WTC11 (cell line): ENCODE measurements around the gene LRFN2. TPM values are rescaled to one million over a fixed set of nuclear protein-coding genes. Genes with fewer than 3 reads are reported as not detected.

ENCODE experiments used
- ATAC-seq: fragments of 200-7000 bp; cut with Tn5 transposase; 2 replicates; pipeline ENCODE4 v1.10.0; 2021; ENCODE audit warnings: mild to moderate bottlenecking, moderate library complexity
- CTCF ChIA-PET: fragments of 300-600 bp; sonication (Branson Sonifier 250); formaldehyde crosslinking; loops from one replicate; lab custom pipeline; 2021; ENCODE audit warnings: antibody characterized with exemption; lab: Charles Lee
- POLR2A ChIA-PET: fragments of 350-600 bp; sonication (Branson Sonifier 250); formaldehyde crosslinking; loops from one replicate; lab custom pipeline; 2021; ENCODE audit warnings: antibody characterized with exemption; lab: Charles Lee
- DNase-seq: peaks from one replicate; pipeline ENCODE4 v3.0.0; 2021; ENCODE audit warnings: low spot score
- H3K27ac Mint-ChIP-seq: 2 replicates; pipeline ENCODE4 v1.8.0; 2021; ENCODE audit warnings: mixed read lengths
- H3K27me3 Mint-ChIP-seq: 2 replicates; pipeline ENCODE4 v1.8.0; 2021; ENCODE audit warnings: low read depth, mild to moderate bottlenecking, moderate library complexity, mixed read lengths
- H3K36me3 Mint-ChIP-seq: 2 replicates; pipeline ENCODE4 v1.8.0; 2021; ENCODE audit warnings: mixed read lengths
- H3K4me1 Mint-ChIP-seq: 2 replicates; pipeline ENCODE4 v1.8.0; 2022; ENCODE audit warnings: mixed read lengths
- H3K4me3 Mint-ChIP-seq: 2 replicates; pipeline ENCODE4 v1.8.0; 2021; ENCODE audit warnings: mild to moderate bottlenecking, moderate library complexity, mixed read lengths
- H3K9me3 Mint-ChIP-seq: 2 replicates; pipeline ENCODE4 v1.8.0; 2021; ENCODE audit warnings: mixed read lengths
- CREM ChIP-seq: sonication (generic); formaldehyde crosslinking; IDR thresholded peaks from 2 replicates; pipeline ENCODE4 v1.8.1; 2022; ENCODE audit warnings: mild to moderate bottlenecking, missing genetic modification reagents, moderate library complexity
- GABPB1 ChIP-seq: sonication (generic); formaldehyde crosslinking; IDR thresholded peaks from 2 replicates; pipeline ENCODE4 v1.8.1; 2023; ENCODE audit warnings: mild to moderate bottlenecking, missing genetic modification reagents
- MYBL2 ChIP-seq: sonication (generic); formaldehyde crosslinking; IDR thresholded peaks from 2 replicates; pipeline ENCODE4 v1.8.1; 2023; ENCODE audit warnings: mild to moderate bottlenecking, moderate library complexity, missing genetic modification reagents
- NFE2L1 ChIP-seq: sonication (generic); formaldehyde crosslinking; IDR thresholded peaks from 2 replicates; pipeline ENCODE4 v1.8.1; 2023; ENCODE audit warnings: missing genetic modification reagents
- NR1H2 ChIP-seq: sonication (generic); formaldehyde crosslinking; IDR thresholded peaks from 2 replicates; pipeline ENCODE4 v1.9.0; 2021; ENCODE audit warnings: mild to moderate bottlenecking, moderate library complexity, missing genetic modification reagents
- PRRX2 ChIP-seq: fragments of 250-450 bp; sonication (Bioruptor Pico); IDR thresholded peaks from 2 replicates; pipeline ENCODE4 v1.8.0; 2021; ENCODE audit warnings: mild to moderate bottlenecking
- RORB ChIP-seq: fragments of 250-450 bp; sonication (Bioruptor Pico); IDR thresholded peaks from 2 replicates; pipeline ENCODE4 v1.9.0; 2021; ENCODE audit warnings: mild to moderate bottlenecking
- SOX15 ChIP-seq: fragments of 250-450 bp; sonication (Bioruptor Pico); IDR thresholded peaks from 2 replicates; pipeline ENCODE4 v1.9.0; 2021; ENCODE audit warnings: mild to moderate bottlenecking
- TCF7 ChIP-seq: sonication (generic); formaldehyde crosslinking; IDR thresholded peaks from 2 replicates; pipeline ENCODE4 v1.8.0; 2022; ENCODE audit warnings: mild to moderate bottlenecking, low read depth, missing genetic modification reagents, moderate library complexity
- ZNF219 ChIP-seq: sonication (generic); formaldehyde crosslinking; IDR thresholded peaks from 2 replicates; pipeline ENCODE4 v1.8.0; 2023; ENCODE audit warnings: missing genetic modification reagents, mild to moderate bottlenecking, borderline replicate concordance
- total RNA-seq: library from RNA; stranded (reverse); gene quantifications from 3 replicates; pipeline ENCODE4 v1.2.3, GENCODE V29; 2021
- TF ChIP-seq, protein P1 (sequence below): sonication (generic); formaldehyde crosslinking; IDR thresholded peaks from 2 replicates; pipeline ENCODE4 v1.8.0; 2022; ENCODE audit warnings: mild to moderate bottlenecking, missing genetic modification reagents
- TF ChIP-seq, protein P2 (sequence below): fragments of 250-450 bp; sonication (Bioruptor Pico); IDR thresholded peaks from 2 replicates; pipeline ENCODE4 v1.9.0; 2021; ENCODE audit warnings: moderate library complexity, mild to moderate bottlenecking, inconsistent platforms, borderline replicate concordance
- TF ChIP-seq, protein P3 (sequence below): fragments of 200-600 bp; IDR thresholded peaks from 2 replicates; pipeline ENCODE4 v1.8.0; 2022; ENCODE audit warnings: antibody characterized with exemption
- TF ChIP-seq, protein P4 (sequence below): sonication (generic); formaldehyde crosslinking; IDR thresholded peaks from 2 replicates; pipeline ENCODE4 v1.8.1; 2022; ENCODE audit warnings: mild to moderate bottlenecking, moderate library complexity, missing genetic modification reagents
- TF ChIP-seq, protein P5 (sequence below): sonication (generic); formaldehyde crosslinking; IDR thresholded peaks from 2 replicates; pipeline ENCODE4 v1.8.1; 2023; ENCODE audit warnings: mild to moderate bottlenecking, moderate library complexity, missing genetic modification reagents
- TF ChIP-seq, protein P6 (sequence below): sonication (generic); formaldehyde crosslinking; IDR thresholded peaks from 2 replicates; pipeline ENCODE4 v1.8.0; 2022; ENCODE audit warnings: mild to moderate bottlenecking, missing genetic modification reagents

Gene LRFN2
- total RNA-seq, 1 experiment from 2014 or later, result 1.6 TPM

DNA sequence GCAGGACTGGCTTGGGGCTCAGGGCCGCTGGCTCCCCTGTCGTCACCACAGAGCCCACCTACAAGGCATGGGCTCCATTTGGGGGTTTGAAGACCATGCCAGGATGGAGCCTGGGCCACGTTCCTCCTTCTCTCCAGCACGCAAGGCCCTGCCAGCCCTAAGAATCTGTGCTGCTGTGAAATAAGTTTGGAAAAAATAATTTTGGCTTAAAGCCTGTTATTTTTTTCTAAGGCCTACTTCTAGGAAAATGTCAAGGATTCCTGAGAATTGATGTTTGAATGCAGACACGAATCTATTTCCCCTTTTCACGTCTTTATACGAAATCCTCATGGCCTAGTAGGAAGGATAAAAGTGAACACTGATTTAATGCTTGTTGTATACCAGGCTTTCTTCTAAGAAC, 107.5 kb downstream of the LRFN2 start:
- no peaks in the 10 kb centered on the region for H3K27me3 Mint-ChIP-seq
- ATAC-seq, result no peak
- ChIA-PET POLR2A (no interaction called here), CTCF (interaction anchor here (2.9 kb wide), 1 partner anchor 151 kb away, joined by 10 read pairs; no protein-coding TSS in a partner anchor)
- no peaks in the 10 kb centered on the region for H3K9me3 Mint-ChIP-seq
- no peak overlapping the region for H3K27ac Mint-ChIP-seq
- peaks cover 15% of the 10 kb centered on the region for H3K4me1 Mint-ChIP-seq
- DNase-seq, result no peak
- H3K4me3 Mint-ChIP-seq, result no peak overlapping the region
- TF ChIP-seq GABPB1 (CRISPR knock-in tag), result no peak
- TF ChIP-seq, all 79 proteins: peak for 0
- no peaks in the 10 kb centered on the region for H3K36me3 Mint-ChIP-seq

DNA sequence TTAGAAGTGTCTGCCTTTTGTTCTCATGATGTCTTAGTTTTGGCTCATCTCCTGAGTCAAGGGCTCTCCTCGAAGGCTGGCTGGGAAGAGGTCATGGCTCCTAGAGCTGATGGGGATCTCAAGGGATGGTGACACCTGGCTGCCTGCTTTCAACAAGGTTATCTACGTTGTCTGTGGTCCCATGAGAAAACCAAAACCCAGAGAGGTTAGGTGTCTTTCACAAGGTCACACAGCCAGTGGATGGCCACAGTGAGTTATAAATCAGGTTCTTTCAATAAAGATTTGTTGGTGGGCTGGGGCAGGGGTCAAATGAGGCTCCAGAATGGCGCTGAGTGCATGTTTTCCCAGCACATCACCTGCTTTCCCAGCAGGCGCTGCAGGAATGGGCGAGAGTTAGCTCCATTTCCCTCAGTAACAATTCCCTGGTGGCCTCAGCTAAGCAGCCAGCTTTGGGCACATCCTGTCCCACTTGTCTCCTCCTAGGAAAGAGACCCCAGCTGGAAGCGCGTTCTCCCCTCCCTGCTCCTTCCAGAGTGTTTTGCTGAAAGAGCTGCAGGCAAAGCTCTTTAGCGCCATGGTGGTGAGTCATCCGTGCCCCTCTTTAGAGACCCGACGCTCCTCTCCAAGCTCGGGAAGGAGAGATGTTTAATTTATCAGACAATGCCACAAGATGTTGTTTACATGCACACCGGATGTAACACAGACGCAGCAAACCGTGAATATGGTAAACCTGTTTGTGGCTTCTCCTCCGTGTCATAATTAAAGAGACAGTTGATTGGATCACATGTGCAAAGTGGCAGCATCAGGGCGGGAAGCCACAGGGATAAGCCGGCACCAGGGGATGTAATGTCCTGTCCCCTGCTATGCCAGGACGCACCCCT, 109.7 kb downstream of the LRFN2 start:
- H3K4me1 Mint-ChIP-seq, result peaks cover 34% of the 10 kb centered on the region
- H3K4me3 Mint-ChIP-seq, result no peak overlapping the region
- no peaks in the 10 kb centered on the region for H3K9me3 Mint-ChIP-seq
- no peaks in the 10 kb centered on the region for H3K36me3 Mint-ChIP-seq
- POLR2A ChIA-PET, result interaction anchor here (0.7 to 0.9 kb wide), 2 partner anchors 15 to 110 kb away, joined by 3 read pairs; no protein-coding TSS in a partner anchor
- H3K27ac Mint-ChIP-seq, result no peak overlapping the region
- TF ChIP-seq, protein P1, sequence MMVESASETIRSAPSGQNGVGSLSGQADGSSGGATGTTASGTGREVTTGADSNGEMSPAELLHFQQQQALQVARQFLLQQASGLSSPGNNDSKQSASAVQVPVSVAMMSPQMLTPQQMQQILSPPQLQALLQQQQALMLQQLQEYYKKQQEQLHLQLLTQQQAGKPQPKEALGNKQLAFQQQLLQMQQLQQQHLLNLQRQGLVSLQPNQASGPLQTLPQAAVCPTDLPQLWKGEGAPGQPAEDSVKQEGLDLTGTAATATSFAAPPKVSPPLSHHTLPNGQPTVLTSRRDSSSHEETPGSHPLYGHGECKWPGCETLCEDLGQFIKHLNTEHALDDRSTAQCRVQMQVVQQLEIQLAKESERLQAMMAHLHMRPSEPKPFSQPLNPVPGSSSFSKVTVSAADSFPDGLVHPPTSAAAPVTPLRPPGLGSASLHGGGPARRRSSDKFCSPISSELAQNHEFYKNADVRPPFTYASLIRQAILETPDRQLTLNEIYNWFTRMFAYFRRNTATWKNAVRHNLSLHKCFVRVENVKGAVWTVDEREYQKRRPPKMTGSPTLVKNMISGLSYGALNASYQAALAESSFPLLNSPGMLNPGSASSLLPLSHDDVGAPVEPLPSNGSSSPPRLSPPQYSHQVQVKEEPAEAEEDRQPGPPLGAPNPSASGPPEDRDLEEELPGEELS (CRISPR knock-in tag), result peak; percentile 54; the same call in 1 of the 2 replicates
- TF ChIP-seq CREM (CRISPR knock-in tag) (no peak), TCF7 (no peak), PRRX2 (CRISPR knock-in tag) (no peak), NFE2L1 (CRISPR knock-in tag) (no peak)
- CTCF ChIA-PET, result interaction anchor here (0.6 to 1.2 kb wide), 12 partner anchors 14 to 496 kb away, joined by 3 to 8 read pairs (median 3); partner anchors contain the start of gene LRFN2
- peaks cover 3% of the 10 kb centered on the region; the same call in 1 of the 2 replicates for H3K27me3 Mint-ChIP-seq
- ATAC-seq, result peak; percentile 79
- DNase-seq, result peak; percentile 33

DNA sequence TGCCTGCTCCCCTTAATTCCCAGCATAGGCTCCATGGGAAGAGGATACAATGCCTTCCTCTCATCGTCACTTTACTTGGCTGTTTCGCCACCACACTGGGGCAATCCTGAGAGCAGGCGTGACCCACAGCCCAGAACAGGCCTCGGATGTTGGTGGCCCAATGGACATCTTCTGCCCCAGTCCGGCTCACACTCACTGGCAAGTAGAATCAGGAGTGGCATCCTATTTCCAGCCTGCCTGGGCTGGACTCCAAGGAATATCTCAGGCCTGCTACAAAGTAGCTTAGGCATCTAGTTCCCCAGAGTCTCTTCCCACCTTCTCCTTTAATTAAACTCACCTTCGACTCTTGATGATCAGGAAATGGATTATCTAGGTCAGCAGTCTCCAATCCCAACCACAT, 110.5 kb downstream of the LRFN2 start:
- CTCF ChIA-PET, result interaction anchor here (1.8 kb wide), 1 partner anchor 111 kb away, joined by 5 read pairs; the partner anchor contains the start of gene LRFN2
- H3K4me1 Mint-ChIP-seq, result peaks cover 39% of the 10 kb centered on the region
- POLR2A ChIA-PET, result no interaction called here
- no peak for TF ChIP-seq RORB (CRISPR knock-in tag)
- no peak for TF ChIP-seq MYBL2 (CRISPR knock-in tag)
- no peak for TF ChIP-seq SOX15
- TF ChIP-seq, all 79 proteins: peak for 0
- DNase-seq (no peak), ATAC-seq (no peak)
- H3K27me3 Mint-ChIP-seq, result peaks cover 8% of the 10 kb centered on the region; the same call in 1 of the 2 replicates
- no peak overlapping the region for H3K4me3 Mint-ChIP-seq
- no peaks in the 10 kb centered on the region for H3K36me3 Mint-ChIP-seq
- no peaks in the 10 kb centered on the region for H3K9me3 Mint-ChIP-seq
- no peak overlapping the region for H3K27ac Mint-ChIP-seq

DNA sequence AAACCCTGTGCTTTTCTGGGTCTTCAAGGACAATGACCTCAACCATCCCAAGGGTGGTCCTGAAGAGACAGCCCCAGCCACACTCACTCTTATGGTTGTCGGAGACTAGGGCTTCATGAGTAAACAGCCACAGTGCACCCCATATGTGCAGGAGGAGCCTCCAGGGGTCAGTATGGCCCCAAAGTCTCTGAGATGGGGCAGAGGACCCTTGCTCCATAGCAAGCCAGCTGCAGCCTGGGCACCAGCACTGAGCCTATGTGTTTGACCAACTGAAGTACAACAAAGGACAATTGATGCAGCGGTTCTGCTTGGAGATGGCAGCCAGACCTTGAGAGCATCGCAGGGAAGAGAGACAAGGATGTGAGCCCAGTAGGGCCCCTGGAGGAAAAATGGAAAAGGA, 112.2 kb downstream of the LRFN2 start:
- POLR2A ChIA-PET, result no interaction called here
- H3K9me3 Mint-ChIP-seq, result no peaks in the 10 kb centered on the region
- ATAC-seq (peak; percentile 41; the same call in 1 of the 2 replicates), DNase-seq (peak; percentile 25)
- no peaks in the 10 kb centered on the region for H3K36me3 Mint-ChIP-seq
- no peak overlapping the region for H3K27ac Mint-ChIP-seq
- no peak overlapping the region for H3K4me3 Mint-ChIP-seq
- CTCF ChIA-PET, result interaction anchor here (0.6 to 2.1 kb wide), 5 partner anchors 61 to 494 kb away, joined by 3 to 6 read pairs (median 3); partner anchors contain the start of gene LRFN2
- peaks cover 8% of the 10 kb centered on the region; the same call in 1 of the 2 replicates for H3K27me3 Mint-ChIP-seq
- peaks cover 39% of the 10 kb centered on the region for H3K4me1 Mint-ChIP-seq
- TF ChIP-seq, protein P2, sequence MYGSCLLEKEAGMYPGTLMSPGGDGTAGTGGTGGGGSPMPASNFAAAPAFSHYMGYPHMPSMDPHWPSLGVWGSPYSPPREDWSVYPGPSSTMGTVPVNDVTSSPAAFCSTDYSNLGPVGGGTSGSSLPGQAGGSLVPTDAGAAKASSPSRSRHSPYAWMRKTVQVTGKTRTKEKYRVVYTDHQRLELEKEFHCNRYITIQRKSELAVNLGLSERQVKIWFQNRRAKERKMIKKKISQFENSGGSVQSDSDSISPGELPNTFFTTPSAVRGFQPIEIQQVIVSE (CRISPR knock-in tag), result no peak
- TF ChIP-seq NR1H2 (no peak), ZNF219 (CRISPR knock-in tag) (no peak), SOX15 (no peak)
- TF ChIP-seq, protein P3, sequence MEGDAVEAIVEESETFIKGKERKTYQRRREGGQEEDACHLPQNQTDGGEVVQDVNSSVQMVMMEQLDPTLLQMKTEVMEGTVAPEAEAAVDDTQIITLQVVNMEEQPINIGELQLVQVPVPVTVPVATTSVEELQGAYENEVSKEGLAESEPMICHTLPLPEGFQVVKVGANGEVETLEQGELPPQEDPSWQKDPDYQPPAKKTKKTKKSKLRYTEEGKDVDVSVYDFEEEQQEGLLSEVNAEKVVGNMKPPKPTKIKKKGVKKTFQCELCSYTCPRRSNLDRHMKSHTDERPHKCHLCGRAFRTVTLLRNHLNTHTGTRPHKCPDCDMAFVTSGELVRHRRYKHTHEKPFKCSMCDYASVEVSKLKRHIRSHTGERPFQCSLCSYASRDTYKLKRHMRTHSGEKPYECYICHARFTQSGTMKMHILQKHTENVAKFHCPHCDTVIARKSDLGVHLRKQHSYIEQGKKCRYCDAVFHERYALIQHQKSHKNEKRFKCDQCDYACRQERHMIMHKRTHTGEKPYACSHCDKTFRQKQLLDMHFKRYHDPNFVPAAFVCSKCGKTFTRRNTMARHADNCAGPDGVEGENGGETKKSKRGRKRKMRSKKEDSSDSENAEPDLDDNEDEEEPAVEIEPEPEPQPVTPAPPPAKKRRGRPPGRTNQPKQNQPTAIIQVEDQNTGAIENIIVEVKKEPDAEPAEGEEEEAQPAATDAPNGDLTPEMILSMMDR, result no peak
- TF ChIP-seq, protein P4, sequence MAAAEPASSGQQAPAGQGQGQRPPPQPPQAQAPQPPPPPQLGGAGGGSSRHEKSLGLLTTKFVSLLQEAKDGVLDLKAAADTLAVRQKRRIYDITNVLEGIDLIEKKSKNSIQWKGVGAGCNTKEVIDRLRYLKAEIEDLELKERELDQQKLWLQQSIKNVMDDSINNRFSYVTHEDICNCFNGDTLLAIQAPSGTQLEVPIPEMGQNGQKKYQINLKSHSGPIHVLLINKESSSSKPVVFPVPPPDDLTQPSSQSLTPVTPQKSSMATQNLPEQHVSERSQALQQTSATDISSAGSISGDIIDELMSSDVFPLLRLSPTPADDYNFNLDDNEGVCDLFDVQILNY, result no peak
- TF ChIP-seq, protein P5, sequence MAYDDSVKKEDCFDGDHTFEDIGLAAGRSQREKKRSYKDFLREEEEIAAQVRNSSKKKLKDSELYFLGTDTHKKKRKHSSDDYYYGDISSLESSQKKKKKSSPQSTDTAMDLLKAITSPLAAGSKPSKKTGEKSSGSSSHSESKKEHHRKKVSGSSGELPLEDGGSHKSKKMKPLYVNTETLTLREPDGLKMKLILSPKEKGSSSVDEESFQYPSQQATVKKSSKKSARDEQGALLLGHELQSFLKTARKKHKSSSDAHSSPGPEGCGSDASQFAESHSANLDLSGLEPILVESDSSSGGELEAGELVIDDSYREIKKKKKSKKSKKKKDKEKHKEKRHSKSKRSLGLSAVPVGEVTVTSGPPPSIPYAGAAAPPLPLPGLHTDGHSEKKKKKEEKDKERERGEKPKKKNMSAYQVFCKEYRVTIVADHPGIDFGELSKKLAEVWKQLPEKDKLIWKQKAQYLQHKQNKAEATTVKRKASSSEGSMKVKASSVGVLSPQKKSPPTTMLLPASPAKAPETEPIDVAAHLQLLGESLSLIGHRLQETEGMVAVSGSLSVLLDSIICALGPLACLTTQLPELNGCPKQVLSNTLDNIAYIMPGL (CRISPR knock-in tag), result no peak
- TF ChIP-seq, protein P6, sequence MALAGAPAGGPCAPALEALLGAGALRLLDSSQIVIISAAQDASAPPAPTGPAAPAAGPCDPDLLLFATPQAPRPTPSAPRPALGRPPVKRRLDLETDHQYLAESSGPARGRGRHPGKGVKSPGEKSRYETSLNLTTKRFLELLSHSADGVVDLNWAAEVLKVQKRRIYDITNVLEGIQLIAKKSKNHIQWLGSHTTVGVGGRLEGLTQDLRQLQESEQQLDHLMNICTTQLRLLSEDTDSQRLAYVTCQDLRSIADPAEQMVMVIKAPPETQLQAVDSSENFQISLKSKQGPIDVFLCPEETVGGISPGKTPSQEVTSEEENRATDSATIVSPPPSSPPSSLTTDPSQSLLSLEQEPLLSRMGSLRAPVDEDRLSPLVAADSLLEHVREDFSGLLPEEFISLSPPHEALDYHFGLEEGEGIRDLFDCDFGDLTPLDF (CRISPR knock-in tag), result no peak
